Gastrocnemius medialis (tissue), 4 donors: Measurements from ENCODE around the gene NADSYN1. TPM values are rescaled to one million over a fixed set of nuclear protein-coding genes. Genes with fewer than 3 reads are reported as not detected.

Source experiments
- ATAC-seq, 2 donors: fragments of 150-250 bp; one replicate each; pipeline ENCODE4 v1.9.1; 2016
- DNase-seq, 2 donors: peaks; one replicate each; pipeline ENCODE4 v3.0.0-alpha.2; 2019
- H3K27ac ChIP-seq, 4 donors: fragments of 200-600 bp; sonication (generic); 1 replicate in 1 of 4; 2 replicates in 3 of 4; pipeline ENCODE4 v1.5.1; 2016 to 2018; ENCODE audit warnings: mild to moderate bottlenecking in 2 of 4, moderate library complexity in 1 of 4
- H3K27me3 ChIP-seq, 3 donors: fragments of 200-600 bp; sonication (generic) in 2 of 3; 1 replicate in 1 of 3; 2 replicates in 2 of 3; pipeline versions ENCODE4 v1.5.1 to v1.6.0; 2016 to 2019; ENCODE audit warnings: mild to moderate bottlenecking in 1 of 3, moderate library complexity in 1 of 3
- H3K36me3 ChIP-seq, 2 donors: fragments of 200-600 bp; sonication (generic) in 1 of 2; one replicate each; pipeline ENCODE4 v1.5.1; 2017 to 2018
- H3K4me1 ChIP-seq, 2 donors: fragments of 200-600 bp; sonication (generic) in 1 of 2; one replicate each; pipeline ENCODE4 v1.5.1; 2016 to 2017; ENCODE audit warnings: mild to moderate bottlenecking in 2 of 2
- H3K4me3 ChIP-seq, 4 donors: fragments of 200-600 bp; sonication (generic) in 3 of 4; 1 replicate in 1 of 4; 2 replicates in 3 of 4; pipeline ENCODE4 v1.5.1; 2016 to 2019; ENCODE audit warnings: mild to moderate bottlenecking in 2 of 4
- H3K9me3 ChIP-seq, 3 donors: fragments of 200-600 bp; sonication (generic) in 2 of 3; 1 replicate in 1 of 3; 2 replicates in 2 of 3; pipeline ENCODE4 v1.5.1; 2016 to 2019
- POLR2A ChIP-seq, 2 donors: fragments of 450-650 bp; IDR thresholded peaks; one replicate each; pipeline ENCODE4 v1.6.1; 2017; ENCODE audit warnings: antibody characterized with exemption in 2 of 2, mild to moderate bottlenecking in 2 of 2, moderate library complexity in 2 of 2
- in situ Hi-C, 4 donors: fragments of 200-750 bp; cut with MboI; loops; one replicate each; pipeline versions ENCODE4 v1.15.0 to v1.8.0; 2017; ENCODE audit warnings: low sequenced_read_pairs in 4 of 4
- intact Hi-C: fragments of 100-400 bp; cut with DNase I; formaldehyde crosslinking; loops from one replicate; pipeline ENCODE4 v1.15.1; 2023; ENCODE audit warnings: low total_unique reads
- total RNA-seq, 4 donors: library from RNA; depleted of rRNA; stranded (reverse); fragments of >200 nt; gene quantifications; one replicate each; pipeline versions ENCODE4 v1.1.0 to v1.2.3, GENCODE V29; 2016
- TF ChIP-seq, protein P1 (sequence below), 5 experiments: fragments of 450-650 bp in 3 of 5; fragments of 200-600 bp in 2 of 5; sonication (generic) in 2 of 5; IDR thresholded peaks in 4 of 5; conservative IDR thresholded peaks in 1 of 5; 1 replicate in 4 of 5; 2 replicates in 1 of 5; pipeline ENCODE4 v1.5.1; 2016 to 2019; ENCODE audit warnings: antibody characterized with exemption in 5 of 5, mild to moderate bottlenecking in 3 of 5, moderate library complexity in 3 of 5

The NADSYN1 gene
- total RNA-seq, 4 donors from 2014 or later = 10.5 to 27.1 (median 16.0) TPM

- Histone ChIP-seq H3K36me3 (no peaks in the 10 kb centered on the region), H3K27ac (no peak overlapping the region), H3K9me3 (no peaks in the 10 kb centered on the region), H3K4me3 (no peak overlapping the region), H3K4me1 (no peaks in the 10 kb centered on the region), H3K27me3 (no peaks in the 10 kb centered on the region)
- DNase-seq = no peak
- no peak for ATAC-seq
- in situ Hi-C loops = no loop called here
- TF ChIP-seq, protein P1, sequence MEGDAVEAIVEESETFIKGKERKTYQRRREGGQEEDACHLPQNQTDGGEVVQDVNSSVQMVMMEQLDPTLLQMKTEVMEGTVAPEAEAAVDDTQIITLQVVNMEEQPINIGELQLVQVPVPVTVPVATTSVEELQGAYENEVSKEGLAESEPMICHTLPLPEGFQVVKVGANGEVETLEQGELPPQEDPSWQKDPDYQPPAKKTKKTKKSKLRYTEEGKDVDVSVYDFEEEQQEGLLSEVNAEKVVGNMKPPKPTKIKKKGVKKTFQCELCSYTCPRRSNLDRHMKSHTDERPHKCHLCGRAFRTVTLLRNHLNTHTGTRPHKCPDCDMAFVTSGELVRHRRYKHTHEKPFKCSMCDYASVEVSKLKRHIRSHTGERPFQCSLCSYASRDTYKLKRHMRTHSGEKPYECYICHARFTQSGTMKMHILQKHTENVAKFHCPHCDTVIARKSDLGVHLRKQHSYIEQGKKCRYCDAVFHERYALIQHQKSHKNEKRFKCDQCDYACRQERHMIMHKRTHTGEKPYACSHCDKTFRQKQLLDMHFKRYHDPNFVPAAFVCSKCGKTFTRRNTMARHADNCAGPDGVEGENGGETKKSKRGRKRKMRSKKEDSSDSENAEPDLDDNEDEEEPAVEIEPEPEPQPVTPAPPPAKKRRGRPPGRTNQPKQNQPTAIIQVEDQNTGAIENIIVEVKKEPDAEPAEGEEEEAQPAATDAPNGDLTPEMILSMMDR (IDR thresholded peaks at IDR 0.05 in 4 of 5, conservative IDR thresholded peaks at IDR 0.05 in 1 of 5) = no peak
- no peak for TF ChIP-seq POLR2A (IDR thresholded peaks at IDR 0.05)
- intact Hi-C loops = no loop called here
Observed at GRCh38 chr11:71408826-71409225, 44.2 kb upstream of the NADSYN1 start.

- H3K4me3 ChIP-seq = no peak overlapping the region
- H3K9me3 ChIP-seq = no peaks in the 10 kb centered on the region
- in situ Hi-C loops = no loop called here
- no peaks in the 10 kb centered on the region for H3K4me1 ChIP-seq
- no peak overlapping the region for H3K27ac ChIP-seq
- ATAC-seq = no peak
- H3K36me3 ChIP-seq = no peaks in the 10 kb centered on the region
- DNase-seq = no peak
- intact Hi-C loops = no loop called here
- TF ChIP-seq POLR2A (IDR thresholded peaks at IDR 0.05) = no peak
- TF ChIP-seq, protein P1 (IDR thresholded peaks at IDR 0.05 in 4 of 5, conservative IDR thresholded peaks at IDR 0.05 in 1 of 5) = no peak
- no peaks in the 10 kb centered on the region for H3K27me3 ChIP-seq
Observed at GRCh38 chr11:71410363-71410966, 42.5 kb upstream of the NADSYN1 start.

- H3K9me3 ChIP-seq = no peaks in the 10 kb centered on the region
- no peaks in the 10 kb centered on the region for H3K36me3 ChIP-seq
- ATAC-seq (no peak), DNase-seq (no peak)
- H3K4me3 ChIP-seq = no peak overlapping the region
- H3K27ac ChIP-seq = no peak overlapping the region
- TF ChIP-seq, protein P1 (IDR thresholded peaks at IDR 0.05 in 4 of 5, conservative IDR thresholded peaks at IDR 0.05 in 1 of 5) = no peak
- TF ChIP-seq POLR2A (IDR thresholded peaks at IDR 0.05) = no peak
- no peaks in the 10 kb centered on the region for H3K4me1 ChIP-seq
- no peaks in the 10 kb centered on the region for H3K27me3 ChIP-seq
- intact Hi-C loops (no loop called here), in situ Hi-C loops (no loop called here)
Observed at GRCh38 chr11:71414645-71415044, 38.4 kb upstream of the NADSYN1 start.

DNA sequence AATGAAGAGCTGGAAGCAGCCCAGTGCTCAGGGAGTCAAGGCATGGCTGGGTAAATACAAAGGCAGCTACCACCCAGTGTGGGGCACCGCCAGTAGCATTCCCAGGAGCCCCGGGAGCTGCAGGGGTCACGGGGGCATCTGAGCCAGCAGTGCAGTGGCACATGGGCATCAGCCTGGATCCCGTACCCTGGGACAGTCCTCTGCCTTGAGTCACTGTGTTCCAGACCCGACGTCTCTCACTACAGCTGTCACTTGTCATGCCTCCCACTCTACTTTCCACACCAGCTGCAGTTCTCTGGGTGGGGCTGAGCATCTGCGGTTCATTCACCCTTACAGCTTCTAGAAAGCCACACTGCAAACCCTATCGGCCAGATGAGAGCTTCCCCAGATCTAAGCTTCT is 34.4 kb upstream of the NADSYN1 start:
- no peaks in the 10 kb centered on the region for H3K9me3 ChIP-seq
- no peaks in the 10 kb centered on the region for H3K27me3 ChIP-seq
- H3K27ac ChIP-seq = no peak overlapping the region
- intact Hi-C loops = no loop called here
- no peaks in the 10 kb centered on the region for H3K36me3 ChIP-seq
- ATAC-seq = no peak
- no peak overlapping the region for H3K4me3 ChIP-seq
- no peak for TF ChIP-seq POLR2A (IDR thresholded peaks at IDR 0.05)
- TF ChIP-seq, protein P1 (IDR thresholded peaks at IDR 0.05 in 4 of 5, conservative IDR thresholded peaks at IDR 0.05 in 1 of 5) = no peak
- DNase-seq = no peak
- in situ Hi-C loops = no loop called here
- H3K4me1 ChIP-seq = no peaks in the 10 kb centered on the region
